Activated CD4-positive, alpha-beta T cell treated with anti-CD3 and anti-CD28 coated beads, Interleukin-2, Interleukin-4, amounts not matched to agents 100 ng/mL and 50 ng/mL, durations not matched to agents 16 hours and 8 hours (primary cell): ENCODE measurements around the gene OTOP2.

Source experiments
- DNase-seq: peaks from one replicate; pipeline ENCODE4 v3.0.0-alpha.2; 2020; ENCODE audit warnings: low spot score

The OTOP2 gene, protein sequence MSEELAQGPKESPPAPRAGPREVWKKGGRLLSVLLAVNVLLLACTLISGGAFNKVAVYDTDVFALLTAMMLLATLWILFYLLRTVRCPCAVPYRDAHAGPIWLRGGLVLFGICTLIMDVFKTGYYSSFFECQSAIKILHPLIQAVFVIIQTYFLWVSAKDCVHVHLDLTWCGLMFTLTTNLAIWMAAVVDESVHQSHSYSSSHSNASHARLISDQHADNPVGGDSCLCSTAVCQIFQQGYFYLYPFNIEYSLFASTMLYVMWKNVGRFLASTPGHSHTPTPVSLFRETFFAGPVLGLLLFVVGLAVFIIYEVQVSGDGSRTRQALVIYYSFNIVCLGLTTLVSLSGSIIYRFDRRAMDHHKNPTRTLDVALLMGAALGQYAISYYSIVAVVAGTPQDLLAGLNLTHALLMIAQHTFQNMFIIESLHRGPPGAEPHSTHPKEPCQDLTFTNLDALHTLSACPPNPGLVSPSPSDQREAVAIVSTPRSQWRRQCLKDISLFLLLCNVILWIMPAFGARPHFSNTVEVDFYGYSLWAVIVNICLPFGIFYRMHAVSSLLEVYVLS

DNA sequence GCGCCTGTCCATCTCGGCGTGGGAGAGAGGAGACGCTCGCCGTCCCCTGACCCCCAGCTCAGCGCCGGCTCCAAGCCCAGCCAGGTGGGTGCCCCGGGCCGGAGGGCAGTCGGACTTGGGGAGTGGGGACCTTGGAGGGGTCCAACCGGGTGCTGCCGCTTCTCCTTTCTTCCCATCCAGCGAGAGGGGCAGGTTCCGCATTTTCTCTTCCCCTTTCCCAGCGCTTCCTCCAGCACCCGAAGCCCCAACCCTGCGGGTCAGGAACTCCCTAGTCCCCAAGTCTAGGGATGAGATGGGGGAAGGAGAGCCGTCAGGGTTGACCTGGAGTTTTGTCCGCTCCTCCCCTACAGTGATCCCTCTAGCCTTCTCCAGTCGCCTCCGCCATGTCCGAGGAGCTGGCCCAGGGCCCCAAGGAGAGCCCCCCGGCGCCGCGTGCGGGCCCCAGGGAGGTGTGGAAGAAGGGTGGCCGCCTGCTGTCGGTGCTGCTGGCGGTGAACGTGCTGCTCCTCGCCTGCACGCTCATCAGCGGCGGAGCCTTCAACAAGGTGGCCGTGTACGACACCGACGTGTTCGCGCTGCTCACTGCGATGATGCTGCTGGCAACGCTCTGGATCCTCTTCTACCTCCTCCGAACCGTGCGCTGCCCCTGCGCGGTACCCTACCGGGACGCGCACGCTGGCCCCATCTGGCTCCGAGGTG is at the start of gene OTOP2:
Gene OTOP2, plus strand, starts transcription at position 24 of the 699 bp plus-strand sequence. Its CDS starts 360 bp downstream, at position 384.
- DNase-seq = no peak

DNA sequence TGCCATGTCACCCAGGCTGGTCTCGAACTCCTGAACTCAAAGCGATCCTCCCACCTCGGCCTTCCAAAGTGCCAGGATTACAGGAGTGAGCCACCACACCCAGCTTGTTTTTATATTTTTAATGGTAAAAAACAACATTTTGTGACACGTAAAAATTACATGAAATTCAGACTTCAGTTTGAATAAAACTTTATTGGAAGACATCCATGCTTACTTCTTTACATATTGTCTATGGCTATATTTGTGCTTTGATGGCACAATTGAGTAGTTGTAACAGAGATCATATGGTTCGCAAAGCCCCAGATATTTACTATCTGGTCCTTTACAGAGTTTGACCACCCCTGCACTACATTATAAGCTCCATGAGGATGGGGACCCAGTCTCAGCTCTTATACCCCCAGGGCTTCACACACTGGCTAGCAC is 49.4 kb upstream of the OTOP2 start:
- no peak for DNase-seq

DNA sequence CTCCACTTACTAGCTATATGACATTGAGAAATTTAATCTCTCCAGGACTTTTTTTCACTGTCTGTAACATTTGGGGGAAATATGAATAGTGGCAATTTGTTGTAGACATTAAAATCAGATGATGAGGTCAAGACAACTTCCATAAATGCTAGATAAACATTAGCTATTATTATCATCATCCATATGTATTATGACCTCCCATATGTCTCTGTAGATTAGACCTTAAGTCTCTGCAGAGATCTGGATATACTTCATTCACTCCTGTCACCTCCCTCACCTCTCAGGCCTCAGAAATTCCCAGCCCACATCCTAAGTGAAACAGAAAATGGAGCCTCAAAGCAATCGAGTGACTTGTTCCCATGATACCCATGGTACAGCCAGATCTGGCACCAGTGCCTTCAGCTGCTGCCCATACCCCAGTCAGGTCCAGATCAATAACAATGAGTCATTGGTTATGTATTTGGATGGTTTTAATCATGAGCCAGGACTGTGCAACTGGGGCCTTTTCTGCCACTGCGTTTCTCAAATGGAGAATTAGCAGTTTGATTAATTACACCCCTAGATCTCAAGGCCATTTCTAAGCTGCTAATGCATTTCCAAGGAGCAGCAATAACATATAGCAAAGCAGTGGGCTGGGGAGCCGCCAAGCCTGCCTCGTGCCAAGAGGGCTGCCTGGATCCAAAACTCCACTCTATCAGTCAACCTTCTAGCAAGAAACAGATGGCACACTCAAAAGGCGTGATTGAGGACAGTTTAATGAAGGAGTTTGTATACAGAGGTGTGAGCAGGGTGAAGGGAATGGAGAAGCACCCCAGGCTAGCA is 48.7 kb upstream of the OTOP2 start:
- DNase-seq = no peak

DNA sequence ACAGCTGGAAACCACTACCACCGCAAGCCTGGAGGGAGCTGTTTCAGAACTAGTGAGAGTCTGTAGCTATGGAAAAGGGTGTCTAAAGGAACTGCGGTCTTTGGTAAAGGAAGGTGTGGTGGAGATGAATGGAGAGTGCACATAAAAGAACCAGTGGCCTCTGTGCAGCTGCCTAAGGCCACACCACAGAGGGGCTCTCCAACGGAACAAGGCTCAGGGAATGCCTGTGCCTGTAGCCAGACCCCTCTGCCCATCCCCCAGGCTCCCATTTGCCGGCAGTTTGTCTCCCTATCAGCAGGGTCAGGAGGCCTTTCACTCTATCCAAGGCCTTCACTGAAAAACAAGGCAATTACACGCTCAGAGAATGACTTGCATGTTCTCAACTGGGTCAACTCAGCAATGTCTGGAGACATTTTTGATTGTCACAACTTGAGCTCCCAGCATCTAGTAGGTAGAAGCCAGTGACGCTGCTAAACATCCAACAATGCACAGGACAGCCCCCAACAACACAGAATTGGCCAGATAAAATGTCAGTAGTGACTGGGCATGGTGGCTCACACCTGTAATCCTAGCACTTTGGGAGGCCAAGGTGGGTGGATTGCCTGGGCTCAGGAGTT is 48.0 kb upstream of the OTOP2 start:
- no peak for DNase-seq

DNA sequence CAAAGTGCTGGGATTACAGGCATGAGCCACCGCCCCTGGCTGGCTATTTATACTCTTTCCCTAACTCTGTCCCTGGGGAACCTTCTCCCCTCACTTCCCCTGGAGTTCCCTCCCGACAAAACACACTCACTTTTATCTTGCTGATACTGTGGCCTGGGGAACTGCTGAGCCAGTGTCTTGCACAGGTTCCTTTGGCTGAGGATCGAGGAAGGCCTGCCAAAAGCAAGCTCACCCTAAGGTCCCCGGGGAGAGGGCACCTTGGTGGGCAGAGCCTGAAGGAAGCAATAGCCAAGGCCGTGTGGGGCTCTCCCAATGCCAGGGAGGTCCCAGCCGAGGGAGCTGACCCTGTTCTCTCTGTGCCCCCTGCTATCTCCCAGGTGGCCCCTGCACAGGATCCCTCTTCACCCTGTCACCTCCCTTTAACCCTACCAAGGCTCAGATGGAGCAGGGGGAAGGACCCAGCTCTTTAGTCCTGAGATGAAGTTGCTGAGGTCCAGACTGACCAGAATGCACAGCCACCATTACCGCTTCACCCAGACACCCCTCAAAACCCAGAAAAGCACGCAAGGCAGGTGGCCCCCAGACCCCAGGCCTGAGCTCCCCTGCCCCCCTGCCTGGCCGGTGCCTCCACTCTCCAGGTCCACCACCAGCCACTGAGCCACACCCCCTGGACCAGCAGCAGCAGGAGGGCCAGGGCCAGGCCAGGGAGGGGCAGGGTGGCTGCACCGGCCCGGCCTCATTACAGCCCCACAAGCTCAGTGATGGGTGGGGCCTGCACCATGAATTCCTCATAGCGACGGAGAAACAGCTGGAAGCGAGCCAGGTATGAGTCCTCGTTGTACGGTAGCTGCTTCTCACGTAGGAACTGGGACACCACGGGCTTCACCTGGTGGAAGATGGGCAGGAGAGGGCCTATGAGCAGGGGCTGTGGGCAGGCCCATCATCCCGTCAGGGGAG is 46.2 kb upstream of the OTOP2 start:
- DNase-seq = no peak

- no peak for DNase-seq
These were observed 45.4 kb upstream of the OTOP2 start for GRCh38 chr17:74878658-74879057.

- no peak for DNase-seq
These were observed 44.8 kb upstream of the OTOP2 start for GRCh38 chr17:74879308-74879707.

DNA sequence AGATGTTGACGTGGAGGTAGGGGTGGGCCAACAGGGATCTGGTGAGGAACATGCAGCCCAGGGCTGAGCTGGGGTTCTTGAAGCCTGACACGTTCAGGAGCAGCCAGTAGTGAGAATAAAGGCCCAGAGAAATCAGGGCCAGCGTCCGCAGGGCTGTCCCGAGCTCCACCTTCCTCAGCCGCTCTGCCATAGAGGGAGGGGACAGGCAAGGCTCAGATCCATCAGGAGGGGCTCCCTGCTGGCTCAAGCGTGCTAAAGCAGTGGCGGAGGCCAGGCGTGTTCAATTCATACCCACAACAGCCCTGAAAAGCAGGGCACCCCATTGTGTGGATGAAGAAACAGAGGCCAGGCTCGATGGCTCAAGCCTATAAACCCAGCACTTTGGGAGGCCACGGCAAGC is 43.0 kb upstream of the OTOP2 start:
- DNase-seq = no peak

- DNase-seq = no peak
These were observed 41.4 kb upstream of the OTOP2 start for GRCh38 chr17:74882517-74883240.

DNA sequence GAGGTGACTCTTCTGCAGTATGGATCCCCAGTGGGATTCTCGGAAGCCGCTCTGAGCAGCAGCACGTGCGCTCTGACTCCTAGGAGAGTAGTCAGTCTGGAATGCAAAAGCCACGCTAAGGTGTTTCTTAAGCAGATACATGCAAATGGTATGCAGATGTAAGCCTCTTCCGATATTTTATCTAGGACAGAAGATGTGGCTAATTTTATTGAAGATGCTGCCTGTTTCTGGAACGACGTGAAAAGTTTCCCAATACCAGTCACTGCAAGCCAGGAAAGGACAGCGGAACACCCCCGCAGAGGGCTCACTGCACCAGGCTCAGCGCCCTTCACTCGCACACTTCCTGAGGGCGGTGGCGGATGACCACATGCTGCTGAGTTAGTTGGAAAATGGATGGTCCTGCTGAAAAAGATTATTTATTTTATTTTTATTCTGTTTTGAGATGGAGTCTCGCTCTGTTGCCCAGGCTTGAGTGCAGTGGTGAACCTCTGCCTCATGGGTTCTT is 40.8 kb upstream of the OTOP2 start:
- DNase-seq = no peak

DNA sequence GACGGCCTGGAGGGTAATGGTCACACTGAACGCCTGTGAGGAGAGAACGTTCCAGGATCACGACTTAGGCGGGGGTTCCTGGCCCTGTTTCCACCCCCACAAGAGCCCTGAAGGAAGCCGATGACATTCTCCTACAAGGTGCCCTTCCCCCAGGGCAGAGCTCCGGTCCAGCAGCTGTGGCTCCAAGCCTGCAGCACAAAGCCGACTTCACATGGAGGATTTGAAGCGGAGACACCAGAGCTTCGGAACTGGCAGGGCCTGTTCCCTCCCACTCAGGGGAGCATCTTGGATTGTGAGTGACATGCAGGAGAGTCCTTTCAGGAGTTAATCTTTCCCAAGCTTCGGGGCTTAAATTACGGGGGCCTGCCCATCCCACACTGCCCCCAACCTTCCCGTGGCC is 35.6 kb upstream of the OTOP2 start:
- no peak for DNase-seq

DNA sequence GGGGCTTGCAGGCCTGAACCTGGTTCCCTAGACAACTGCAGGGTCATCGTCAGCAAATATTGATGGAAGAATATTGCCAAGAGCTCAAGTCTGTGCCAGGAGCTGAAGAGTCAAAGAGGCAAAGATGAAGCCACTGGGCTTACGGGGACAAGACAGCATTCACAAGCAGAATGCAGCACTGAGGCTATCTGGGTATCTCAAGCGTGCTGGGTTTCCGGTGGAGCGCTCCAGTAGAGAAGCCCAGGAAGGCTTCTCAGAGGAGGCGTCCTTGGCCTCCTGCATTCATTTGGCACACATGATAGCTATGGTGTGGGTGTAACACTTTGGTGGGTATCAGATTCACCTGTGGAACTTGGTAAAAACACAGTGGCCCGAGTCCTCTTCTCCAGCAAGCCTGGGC is 33.5 kb upstream of the OTOP2 start:
- DNase-seq = no peak

GRCh38 chr17:74892013-74892841 is 31.8 kb upstream of the OTOP2 start:
- DNase-seq = no peak

DNA sequence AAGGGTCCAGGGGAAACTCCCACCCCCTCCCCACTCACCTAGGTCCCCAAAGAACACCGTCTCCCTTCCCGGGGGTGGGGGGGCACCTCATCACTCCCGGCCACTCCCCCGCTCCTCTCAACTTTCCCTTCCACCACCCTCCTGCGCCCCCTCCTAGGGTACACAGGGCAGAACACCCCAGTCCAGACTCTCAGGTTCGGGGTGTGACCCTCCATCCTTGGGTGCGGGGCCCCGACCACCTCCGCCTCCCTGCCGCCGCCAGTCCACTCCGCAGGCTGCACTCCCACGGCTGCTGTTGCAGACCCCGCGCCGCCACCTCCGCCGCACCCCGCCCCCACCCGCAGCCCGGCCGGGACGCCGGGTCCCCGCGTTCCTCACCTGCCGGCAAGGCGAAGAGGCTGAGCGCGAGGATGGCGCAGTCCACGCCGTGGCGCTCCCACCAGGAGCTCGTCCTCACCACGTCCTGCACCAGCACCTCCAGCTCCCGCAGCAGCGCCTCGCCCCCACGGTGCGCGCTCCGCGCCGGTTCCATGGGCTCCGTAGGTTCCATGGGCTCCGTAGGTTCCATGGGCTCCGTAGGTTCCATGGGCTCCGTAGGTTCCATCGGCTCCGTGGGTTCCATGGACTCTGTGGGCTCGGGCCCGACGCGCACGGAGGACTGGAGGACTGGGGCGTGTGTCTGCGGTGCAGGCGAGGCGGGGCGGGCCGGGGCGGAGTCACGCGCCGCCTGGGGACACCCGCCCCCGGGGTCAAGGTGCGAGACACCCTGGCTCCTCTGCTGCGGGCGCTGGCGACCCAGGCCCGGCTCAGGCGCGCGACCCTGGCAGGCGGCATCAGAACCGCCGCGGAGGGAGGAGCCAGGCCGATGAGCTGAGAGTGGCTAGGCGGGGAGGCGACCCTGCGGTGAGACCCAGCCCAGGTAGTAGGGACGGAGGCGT is 30.8 kb upstream of the OTOP2 start, which contains the start of gene FADS6:
Gene FADS6, minus strand, starts transcription at position 660 of the 938 bp plus-strand sequence. Its CDS starts 38 bp downstream, at position 622.
- DNase-seq = no peak

- no peak for DNase-seq
These were observed 30.0 kb upstream of the OTOP2 start for GRCh38 chr17:74893936-74894671.

GRCh38 chr17:74898376-74898946 is 25.6 kb upstream of the OTOP2 start:
- no peak for DNase-seq
